Testis (tissue), 3 donors: Measurements from ENCODE around the gene MRPL19. TPM values are rescaled to one million over a fixed set of nuclear protein-coding genes. Genes with fewer than 3 reads are reported as not detected.

ENCODE experiments used
- DNase-seq: peaks from one replicate; pipeline ENCODE4 v3.0.0-alpha.2; 2019
- H3K27ac ChIP-seq, 2 donors: fragments of 200-600 bp; sonication (generic); one replicate each; pipeline ENCODE4 v1.5.1; 2019
- H3K27me3 ChIP-seq: fragments of 200-600 bp; sonication (generic); one replicate; pipeline ENCODE4 v1.5.1; 2019
- H3K36me3 ChIP-seq: fragments of 200-600 bp; sonication (generic); one replicate; pipeline ENCODE4 v1.5.1; 2017; ENCODE audit warnings: low read depth; ENCODE audit errors: missing control alignments
- H3K4me1 ChIP-seq: fragments of 200-600 bp; sonication (generic); one replicate; pipeline ENCODE4 v1.5.1; 2019
- H3K4me3 ChIP-seq, 2 donors: fragments of 200-600 bp; sonication (generic); one replicate each; pipeline ENCODE4 v1.5.1; 2017 to 2019
- H3K9me3 ChIP-seq: fragments of 200-600 bp; sonication (generic); one replicate; pipeline ENCODE4 v1.5.1; 2017
- POLR2A ChIP-seq: fragments of 450-650 bp; IDR thresholded peaks from one replicate; pipeline ENCODE4 v1.6.1; 2017; ENCODE audit warnings: antibody characterized with exemption, mild to moderate bottlenecking, moderate library complexity
- WGBS, 2 donors: methylation state at CpG; one replicate each; pipeline ENCODE4 v1.1.5; 2018; 5-methylcytosine and 5-hydroxymethylcytosine counted together
- intact Hi-C: fragments of 100-400 bp; cut with DNase I; formaldehyde crosslinking; loops from one replicate; pipeline ENCODE4 v1.15.1; 2023; ENCODE audit warnings: low total_unique reads
- polyA plus RNA-seq: library from polyadenylated mRNA; stranded (reverse); fragments of 350-450 nt; fragmentation: Illumina TruSeq; extraction: RNeasy Lipid Tissue Mini Kit (QIAGEN cat#74804); gene quantifications from one replicate; pipeline ENCODE4 v1.2.3, GENCODE V29; 2014; ENCODE audit warnings: low read depth, low replicate concordance; ENCODE audit not compliant: insufficient read depth
- total RNA-seq, 2 donors: library from RNA; depleted of rRNA; stranded (reverse); fragments of >200 nt; gene quantifications; one replicate each; pipeline ENCODE4 v1.2.3, GENCODE V29; 2016
- TF ChIP-seq, protein P1 (sequence below), 3 experiments: fragments of 450-650 bp in 2 of 3; fragments of 200-600 bp in 1 of 3; sonication (generic) in 1 of 3; IDR thresholded peaks; one replicate each; pipeline ENCODE4 v1.5.1; 2016 to 2019; ENCODE audit warnings: antibody characterized with exemption in 3 of 3, mild to moderate bottlenecking in 2 of 3, moderate library complexity in 1 of 3

MRPL19 gene
- total and polyA plus RNA-seq, 3 donors from 2014 or later: 27.3 to 36.2 (median 27.9) TPM

DNA sequence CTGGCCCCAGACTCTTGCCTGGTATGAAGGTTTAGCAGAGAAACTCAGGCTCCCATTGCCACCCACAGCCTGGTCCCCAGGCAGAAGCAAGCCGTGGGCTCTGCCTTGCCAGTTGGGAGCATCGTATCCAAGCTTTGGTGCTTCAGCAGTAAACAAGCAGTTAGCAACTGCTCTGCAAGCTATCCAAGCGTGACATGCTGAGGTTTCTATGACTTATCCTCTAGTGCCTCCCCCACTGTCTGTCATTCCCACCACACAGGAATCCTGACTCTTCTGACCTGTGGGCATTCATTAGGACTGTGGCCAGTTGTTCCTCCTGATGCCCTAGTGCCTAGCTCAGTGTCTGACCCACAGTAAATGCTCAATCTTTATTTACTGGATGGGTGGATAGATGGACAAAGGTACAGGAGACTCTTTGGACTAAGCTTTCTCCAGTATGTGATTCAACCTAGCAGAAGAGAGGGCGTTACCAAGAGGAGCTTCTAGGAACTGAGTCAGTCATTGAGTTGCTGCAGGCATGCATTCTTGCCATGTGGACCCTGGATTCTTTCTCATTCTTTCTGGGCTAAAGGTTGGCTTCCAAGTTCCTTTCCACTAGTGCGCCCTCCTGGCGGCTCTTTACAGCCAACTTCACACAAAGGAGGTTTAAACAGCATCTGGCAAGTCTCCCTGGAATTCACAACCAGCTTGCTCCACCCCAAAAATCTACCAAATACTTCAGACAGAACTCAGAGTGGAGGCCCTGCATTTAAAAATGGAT lies 40.6 kb upstream of the MRPL19 start:
- Histone ChIP-seq H3K4me1 (peaks cover 11% of the 10 kb centered on the region), H3K9me3 (no peaks in the 10 kb centered on the region), H3K27ac (no peak overlapping the region), H3K4me3 (no peak overlapping the region), H3K27me3 (no peaks in the 10 kb centered on the region), H3K36me3 (no peaks in the 10 kb centered on the region)
- DNase-seq: no peak
- intact Hi-C loops: no loop called here
- WGBS, 2 donors: 83 to 84% methylated on average over 6 of the region's 6 CpGs
- TF ChIP-seq, protein P1, sequence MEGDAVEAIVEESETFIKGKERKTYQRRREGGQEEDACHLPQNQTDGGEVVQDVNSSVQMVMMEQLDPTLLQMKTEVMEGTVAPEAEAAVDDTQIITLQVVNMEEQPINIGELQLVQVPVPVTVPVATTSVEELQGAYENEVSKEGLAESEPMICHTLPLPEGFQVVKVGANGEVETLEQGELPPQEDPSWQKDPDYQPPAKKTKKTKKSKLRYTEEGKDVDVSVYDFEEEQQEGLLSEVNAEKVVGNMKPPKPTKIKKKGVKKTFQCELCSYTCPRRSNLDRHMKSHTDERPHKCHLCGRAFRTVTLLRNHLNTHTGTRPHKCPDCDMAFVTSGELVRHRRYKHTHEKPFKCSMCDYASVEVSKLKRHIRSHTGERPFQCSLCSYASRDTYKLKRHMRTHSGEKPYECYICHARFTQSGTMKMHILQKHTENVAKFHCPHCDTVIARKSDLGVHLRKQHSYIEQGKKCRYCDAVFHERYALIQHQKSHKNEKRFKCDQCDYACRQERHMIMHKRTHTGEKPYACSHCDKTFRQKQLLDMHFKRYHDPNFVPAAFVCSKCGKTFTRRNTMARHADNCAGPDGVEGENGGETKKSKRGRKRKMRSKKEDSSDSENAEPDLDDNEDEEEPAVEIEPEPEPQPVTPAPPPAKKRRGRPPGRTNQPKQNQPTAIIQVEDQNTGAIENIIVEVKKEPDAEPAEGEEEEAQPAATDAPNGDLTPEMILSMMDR (IDR thresholded peaks at IDR 0.05): no peak
- no peak for TF ChIP-seq POLR2A

- H3K27me3 ChIP-seq: no peaks in the 10 kb centered on the region
- 80 to 86% methylated on average over 8 of the region's 8 CpGs for WGBS, 2 donors
Measured at GRCh38 chr2:75606761-75607399, 39.7 kb upstream of the MRPL19 start.

GRCh38 chr2:75607400-75607798 lies 39.2 kb upstream of the MRPL19 start:
- TF ChIP-seq, protein P1 (IDR thresholded peaks at IDR 0.05): no peak
- TF ChIP-seq POLR2A: no peak
- Histone ChIP-seq H3K27me3 (no peaks in the 10 kb centered on the region), H3K36me3 (no peaks in the 10 kb centered on the region), H3K4me3 (no peak overlapping the region), H3K4me1 (peaks cover 11% of the 10 kb centered on the region), H3K9me3 (no peaks in the 10 kb centered on the region), H3K27ac (no peak overlapping the region)
- 92 to 95% methylated on average over 3 of the region's 3 CpGs for WGBS, 2 donors
- DNase-seq: no peak
- intact Hi-C loops: no loop called here

More at GRCh38 chr2:75606761-75607399, 39.7 kb upstream of the MRPL19 start:
- DNase-seq: no peak
- intact Hi-C loops: no loop called here
- peaks cover 11% of the 10 kb centered on the region for H3K4me1 ChIP-seq
- no peaks in the 10 kb centered on the region for H3K36me3 ChIP-seq
- no peak overlapping the region for H3K27ac ChIP-seq
- H3K4me3 ChIP-seq: no peak overlapping the region
- TF ChIP-seq, protein P1 (IDR thresholded peaks at IDR 0.05): no peak
- TF ChIP-seq POLR2A: no peak
- no peaks in the 10 kb centered on the region for H3K9me3 ChIP-seq

- no peaks in the 10 kb centered on the region for H3K9me3 ChIP-seq
- H3K27ac ChIP-seq: peak overlapping the region; percentile 55 to 65
- no peaks in the 10 kb centered on the region for H3K36me3 ChIP-seq
- no peaks in the 10 kb centered on the region for H3K27me3 ChIP-seq
- intact Hi-C loops: no loop called here
- 45 to 46% methylated on average over 7 of the region's 7 CpGs for WGBS, 2 donors
- H3K4me3 ChIP-seq: no peak overlapping the region
- TF ChIP-seq POLR2A: no peak
- TF ChIP-seq, protein P1 (IDR thresholded peaks at IDR 0.05): no peak
- H3K4me1 ChIP-seq: peaks cover 11% of the 10 kb centered on the region
- peak; percentile 47 for DNase-seq
Measured at GRCh38 chr2:75607988-75608683, 38.4 kb upstream of the MRPL19 start.
